IgD-negative memory B cell (primary cell): ENCODE data around the gene TRIM65. TPM values are rescaled to one million over a fixed set of nuclear protein-coding genes. Genes with fewer than 3 reads are reported as not detected.

Source experiments
- H3K27ac Mint-ChIP-seq, 3 donors: one replicate each; pipeline ENCODE4 v1.8.0; 2020 to 2022; ENCODE audit warnings: mild to moderate bottlenecking in 3 of 3, mixed read lengths in 3 of 3, moderate library complexity in 1 of 3
- H3K27me3 Mint-ChIP-seq: one replicate; pipeline ENCODE4 v1.8.0; 2021; ENCODE audit warnings: mixed read lengths
- H3K36me3 Mint-ChIP-seq: one replicate; pipeline ENCODE4 v1.8.0; 2020; ENCODE audit warnings: mild to moderate bottlenecking, mixed read lengths
- H3K4me1 Mint-ChIP-seq, 3 donors: one replicate each; pipeline ENCODE4 v1.8.0; 2020 to 2022; ENCODE audit warnings: mixed read lengths in 3 of 3, mild to moderate bottlenecking in 1 of 3
- H3K4me3 Mint-ChIP-seq, 4 donors: one replicate each; pipeline ENCODE4 v1.8.0; 2020 to 2022; ENCODE audit warnings: mild to moderate bottlenecking in 4 of 4, mixed read lengths in 4 of 4, moderate library complexity in 3 of 4
- H3K9me3 Mint-ChIP-seq, 3 donors: one replicate each; pipeline ENCODE4 v1.8.0; 2020 to 2021; ENCODE audit warnings: mixed read lengths in 3 of 3, mild to moderate bottlenecking in 1 of 3
- polyA plus RNA-seq: library from polyadenylated mRNA; unstranded; fragments of 300-500 nt; fragmentation: Illumina TruSeq; gene quantifications from one replicate; pipeline ENCODE4 v1.2.3, GENCODE V29; 2021

Gene TRIM65, protein sequence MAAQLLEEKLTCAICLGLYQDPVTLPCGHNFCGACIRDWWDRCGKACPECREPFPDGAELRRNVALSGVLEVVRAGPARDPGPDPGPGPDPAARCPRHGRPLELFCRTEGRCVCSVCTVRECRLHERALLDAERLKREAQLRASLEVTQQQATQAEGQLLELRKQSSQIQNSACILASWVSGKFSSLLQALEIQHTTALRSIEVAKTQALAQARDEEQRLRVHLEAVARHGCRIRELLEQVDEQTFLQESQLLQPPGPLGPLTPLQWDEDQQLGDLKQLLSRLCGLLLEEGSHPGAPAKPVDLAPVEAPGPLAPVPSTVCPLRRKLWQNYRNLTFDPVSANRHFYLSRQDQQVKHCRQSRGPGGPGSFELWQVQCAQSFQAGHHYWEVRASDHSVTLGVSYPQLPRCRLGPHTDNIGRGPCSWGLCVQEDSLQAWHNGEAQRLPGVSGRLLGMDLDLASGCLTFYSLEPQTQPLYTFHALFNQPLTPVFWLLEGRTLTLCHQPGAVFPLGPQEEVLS
- 25.0 TPM for polyA plus RNA-seq

- Mint-ChIP-seq H3K4me3 (peak within 1 kb of the TSS; percentile 79 to 92 (median 84)), H3K27me3 (no peaks in the 10 kb centered on the region), H3K9me3 (no peaks in the 10 kb centered on the region), H3K36me3 (no peaks in the 10 kb centered on the region), H3K4me1 (peaks cover 12 to 21% (median 14%) of the 10 kb centered on the region in 3 donors), H3K27ac (peak within 1 kb of the TSS; percentile 73 to 82 (median 76))
These were observed at the start of gene TRIM65 for GRCh38 chr17:75896415-75897159. TSS of gene TRIM65 (minus strand) at chr17:75896951. CDS start at chr17:75896937, 14 bp downstream.

- Mint-ChIP-seq H3K27me3 (no peaks in the 10 kb centered on the region), H3K4me1 (peaks cover 0 to 9% (median 6%) of the 10 kb centered on the region in 3 donors), H3K9me3 (no peaks in the 10 kb centered on the region), H3K4me3 (no peak overlapping the region), H3K36me3 (peaks cover 3% of the 10 kb centered on the region), H3K27ac (no peak overlapping the region)
These were observed 48.5 kb upstream of the TRIM65 start for GRCh38 chr17:75945211-75945610.

DNA sequence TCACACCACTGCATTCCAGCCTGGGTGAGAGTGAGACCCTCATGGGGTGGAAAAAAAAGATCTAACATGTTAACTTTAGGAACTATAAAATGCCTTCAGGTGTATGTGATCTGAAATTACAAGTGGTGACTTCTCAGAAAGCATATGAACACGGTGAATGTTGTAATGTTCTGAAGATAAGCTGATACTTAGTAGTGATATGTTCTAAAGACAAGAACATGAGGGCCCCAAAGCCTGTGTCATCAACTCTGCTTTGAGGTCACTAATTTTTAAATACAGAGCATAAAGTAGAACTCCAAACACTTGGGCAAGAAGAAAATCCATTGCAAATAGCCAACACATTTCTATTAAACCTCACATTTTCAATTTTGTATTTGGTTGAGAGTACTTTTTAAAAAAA is 46.7 kb upstream of the TRIM65 start:
- Mint-ChIP-seq H3K4me1 (peaks cover 0 to 9% (median 6%) of the 10 kb centered on the region in 3 donors), H3K27ac (no peak overlapping the region), H3K9me3 (no peaks in the 10 kb centered on the region), H3K36me3 (no peaks in the 10 kb centered on the region), H3K27me3 (no peaks in the 10 kb centered on the region), H3K4me3 (no peak overlapping the region)

DNA sequence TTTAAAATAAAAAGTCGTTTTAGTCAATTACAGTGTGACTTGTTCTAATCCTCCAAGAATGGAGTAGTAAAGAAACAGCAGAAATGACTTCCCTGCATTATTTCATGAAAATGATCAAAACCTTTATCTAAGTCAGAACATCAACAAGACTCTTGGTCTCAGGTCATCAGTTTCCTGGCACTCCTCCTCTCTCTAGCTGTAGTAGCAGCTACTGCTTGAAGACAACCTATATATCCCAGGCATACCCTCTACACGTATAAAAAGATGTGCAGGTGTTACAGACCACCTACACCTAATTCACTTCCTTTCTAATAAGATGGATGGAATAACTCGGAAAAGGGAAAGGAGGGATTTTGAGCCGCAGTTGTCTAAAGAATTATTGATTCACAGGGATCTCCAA is 45.7 kb upstream of the TRIM65 start:
- H3K4me1 Mint-ChIP-seq, result peaks cover 0 to 9% (median 6%) of the 10 kb centered on the region in 3 donors
- peak overlapping the region in 2 of 4 donors; percentile 24 to 47 for H3K4me3 Mint-ChIP-seq
- H3K27ac Mint-ChIP-seq, result no peak overlapping the region

GRCh38 chr17:75941442-75941819 is 44.7 kb upstream of the TRIM65 start:
- H3K36me3 Mint-ChIP-seq, result no peaks in the 10 kb centered on the region
- H3K4me1 Mint-ChIP-seq, result peaks cover 0 to 9% (median 6%) of the 10 kb centered on the region in 3 donors
- no peaks in the 10 kb centered on the region for H3K27me3 Mint-ChIP-seq
- H3K27ac Mint-ChIP-seq, result peak overlapping the region in 2 of 3 donors; percentile 34 to 67
- peak overlapping the region; percentile 83 to 94 (median 88) for H3K4me3 Mint-ChIP-seq
- no peaks in the 10 kb centered on the region for H3K9me3 Mint-ChIP-seq

More for the DNA sequence above, 45.7 kb upstream of the TRIM65 start:
- H3K27me3 Mint-ChIP-seq, result no peaks in the 10 kb centered on the region
- no peaks in the 10 kb centered on the region for H3K9me3 Mint-ChIP-seq
- H3K36me3 Mint-ChIP-seq, result no peaks in the 10 kb centered on the region

DNA sequence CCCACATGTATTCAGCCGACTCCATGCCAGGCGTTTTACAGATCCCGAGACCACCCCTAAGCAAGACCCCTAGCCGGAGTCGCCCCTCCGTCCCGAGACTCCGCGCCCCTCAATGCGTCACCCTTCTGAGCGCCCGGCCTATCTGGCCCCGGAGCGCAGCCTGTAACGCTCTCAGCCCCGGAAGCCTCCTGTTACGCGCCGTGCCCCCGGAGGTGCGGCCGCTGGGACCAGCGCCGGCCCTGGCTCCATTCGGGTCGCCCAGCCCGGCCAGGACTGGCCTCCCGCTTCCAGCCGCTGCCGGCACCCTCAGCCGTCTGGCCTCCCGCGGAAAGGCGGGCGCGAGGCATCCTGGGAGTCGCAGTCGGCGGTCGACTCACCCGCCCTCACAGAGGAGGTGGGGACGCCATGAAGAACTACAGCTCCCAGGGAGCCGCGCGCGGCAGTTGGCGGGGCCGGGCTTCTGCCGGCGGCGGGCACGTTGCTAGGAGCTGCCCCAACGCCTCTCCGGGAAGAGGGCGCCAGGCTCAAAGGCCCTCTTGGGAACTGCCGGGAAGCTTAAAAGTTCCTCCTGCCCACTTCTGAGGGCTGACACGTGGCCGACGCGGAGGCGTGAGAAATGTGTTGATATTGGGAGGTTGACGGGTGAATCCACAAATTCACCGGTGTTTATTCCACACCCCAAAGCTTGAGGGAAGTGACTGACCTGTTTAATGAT is 44.1 kb upstream of the TRIM65 start, which contains the start of gene FBF1:
FBF1 (minus strand) TSS at position 316 of the 715 bp plus-strand sequence. CDS start 2,893 bp downstream, outside the sequence.
- peak within 1 kb of the TSS; percentile 34 to 74 (median 67) for H3K27ac Mint-ChIP-seq
- peaks cover 0 to 9% (median 6%) of the 10 kb centered on the region in 3 donors for H3K4me1 Mint-ChIP-seq
- no peaks in the 10 kb centered on the region for H3K27me3 Mint-ChIP-seq
- H3K36me3 Mint-ChIP-seq, result no peaks in the 10 kb centered on the region
- H3K4me3 Mint-ChIP-seq, result peak within 1 kb of the TSS; percentile 83 to 94 (median 88)
- H3K9me3 Mint-ChIP-seq, result no peaks in the 10 kb centered on the region

DNA sequence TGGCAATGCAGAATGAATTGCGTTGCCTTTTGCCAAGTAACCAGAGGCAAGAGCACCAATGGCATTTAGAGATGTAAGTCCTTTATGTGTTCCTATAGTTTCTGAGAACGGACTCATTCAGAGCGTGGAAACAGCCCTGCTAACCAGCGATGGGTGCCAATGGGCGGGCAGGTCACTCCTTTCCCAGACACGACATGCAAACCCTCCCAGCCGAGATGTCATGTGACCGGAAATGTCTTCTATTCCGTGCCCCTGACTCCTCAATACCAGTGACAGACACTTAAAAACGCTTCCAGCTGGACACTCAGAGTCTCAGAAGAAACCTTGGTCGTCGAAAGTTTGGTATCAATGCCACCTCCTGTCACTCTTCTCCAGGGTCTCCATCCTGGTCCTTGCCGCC is 40.9 kb upstream of the TRIM65 start:
- Mint-ChIP-seq H3K27me3 (no peaks in the 10 kb centered on the region), H3K9me3 (no peaks in the 10 kb centered on the region), H3K4me1 (peaks cover 0 to 9% (median 6%) of the 10 kb centered on the region in 3 donors), H3K36me3 (no peaks in the 10 kb centered on the region), H3K27ac (no peak overlapping the region), H3K4me3 (no peak overlapping the region)

GRCh38 chr17:75933808-75934207 is 37.1 kb upstream of the TRIM65 start:
- no peak overlapping the region for H3K4me3 Mint-ChIP-seq
- no peaks in the 10 kb centered on the region for H3K36me3 Mint-ChIP-seq
- H3K4me1 Mint-ChIP-seq, result no peaks in the 10 kb centered on the region
- no peaks in the 10 kb centered on the region for H3K9me3 Mint-ChIP-seq
- no peak overlapping the region for H3K27ac Mint-ChIP-seq
- no peaks in the 10 kb centered on the region for H3K27me3 Mint-ChIP-seq

DNA sequence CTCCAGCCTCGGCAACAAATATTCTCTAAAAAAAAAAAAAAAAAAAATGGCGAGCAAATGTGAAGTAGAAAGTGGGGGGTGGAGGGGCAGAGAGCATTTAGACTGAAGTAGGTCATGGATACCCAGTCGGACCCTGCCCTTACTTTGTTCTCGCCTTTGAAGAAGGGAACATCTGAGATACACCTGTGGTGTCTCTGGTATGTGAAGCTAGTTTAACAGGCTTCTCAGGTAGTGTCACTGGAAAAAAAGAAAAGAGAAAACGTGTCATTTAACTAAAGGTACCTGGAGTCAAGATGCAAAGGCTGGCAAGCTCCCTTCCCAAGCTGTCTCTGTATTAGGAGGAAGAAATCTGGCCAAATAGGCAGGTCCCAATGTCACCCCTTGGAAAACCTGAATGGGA is 36.1 kb upstream of the TRIM65 start:
- Mint-ChIP-seq H3K9me3 (no peaks in the 10 kb centered on the region), H3K36me3 (no peaks in the 10 kb centered on the region), H3K4me3 (no peak overlapping the region), H3K27me3 (no peaks in the 10 kb centered on the region), H3K4me1 (no peaks in the 10 kb centered on the region), H3K27ac (no peak overlapping the region)

GRCh38 chr17:75931062-75931461 is 34.3 kb upstream of the TRIM65 start:
- H3K4me3 Mint-ChIP-seq, result no peak overlapping the region
- no peaks in the 10 kb centered on the region for H3K4me1 Mint-ChIP-seq

DNA sequence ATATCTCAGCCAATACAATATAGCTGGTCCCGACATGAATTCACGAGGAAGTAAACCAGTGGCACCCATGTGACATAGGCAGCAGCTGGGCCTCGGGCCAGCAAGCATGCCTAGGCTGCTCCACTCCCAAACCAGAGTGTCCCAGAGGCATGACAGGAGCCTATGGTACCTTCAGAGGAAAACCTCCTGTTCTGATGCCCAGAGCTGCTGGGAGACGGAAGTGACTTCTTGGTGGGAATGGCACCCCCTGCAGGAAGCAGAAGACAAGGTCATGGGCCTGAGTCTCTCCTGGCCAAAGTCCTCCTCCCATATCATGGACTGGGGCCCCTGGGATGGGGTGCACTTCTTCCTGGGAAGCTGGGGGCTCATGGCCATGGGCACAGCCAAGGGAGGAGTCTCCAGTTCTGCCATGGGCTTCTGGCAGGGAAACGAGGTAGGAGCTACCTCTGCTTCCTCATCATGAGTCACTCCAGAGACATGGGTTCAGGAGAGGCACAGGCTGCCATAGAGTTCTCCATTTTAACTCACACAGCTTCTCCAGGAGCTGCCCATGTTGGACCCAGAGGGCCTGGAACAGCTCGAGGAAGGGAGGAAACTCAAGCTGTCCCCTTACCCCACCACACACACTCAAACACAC is 30.7 kb upstream of the TRIM65 start:
- Mint-ChIP-seq H3K27ac (no peak overlapping the region), H3K4me1 (no peaks in the 10 kb centered on the region), H3K4me3 (no peak overlapping the region), H3K9me3 (no peaks in the 10 kb centered on the region), H3K27me3 (no peaks in the 10 kb centered on the region), H3K36me3 (no peaks in the 10 kb centered on the region)

More at GRCh38 chr17:75931062-75931461, 34.3 kb upstream of the TRIM65 start:
- Mint-ChIP-seq H3K27me3 (no peaks in the 10 kb centered on the region), H3K36me3 (no peaks in the 10 kb centered on the region), H3K27ac (no peak overlapping the region), H3K9me3 (no peaks in the 10 kb centered on the region)

DNA sequence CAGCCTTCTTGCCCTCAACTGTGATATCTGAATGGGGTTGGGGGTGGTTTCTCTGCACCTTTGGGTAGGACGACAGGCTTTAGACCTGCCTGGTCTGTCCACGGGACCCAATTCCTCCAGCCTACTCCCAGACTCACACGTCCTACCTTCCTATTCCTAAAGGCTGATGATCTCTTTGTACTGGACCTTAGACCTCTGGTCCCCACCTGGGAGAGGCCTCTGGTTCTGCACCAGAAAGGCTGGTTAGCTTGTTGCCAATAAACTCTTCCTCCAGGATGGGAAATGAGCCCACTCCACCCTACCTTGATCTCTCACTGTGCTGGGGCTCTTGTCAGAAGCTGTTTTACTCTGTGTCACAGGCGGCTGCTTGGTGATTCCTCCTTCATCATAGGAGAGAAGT is 29.7 kb upstream of the TRIM65 start:
- H3K36me3 Mint-ChIP-seq, result no peaks in the 10 kb centered on the region
- H3K27me3 Mint-ChIP-seq, result no peaks in the 10 kb centered on the region
- no peaks in the 10 kb centered on the region for H3K9me3 Mint-ChIP-seq
- no peaks in the 10 kb centered on the region for H3K4me1 Mint-ChIP-seq
- no peak overlapping the region for H3K4me3 Mint-ChIP-seq
- H3K27ac Mint-ChIP-seq, result no peak overlapping the region

DNA sequence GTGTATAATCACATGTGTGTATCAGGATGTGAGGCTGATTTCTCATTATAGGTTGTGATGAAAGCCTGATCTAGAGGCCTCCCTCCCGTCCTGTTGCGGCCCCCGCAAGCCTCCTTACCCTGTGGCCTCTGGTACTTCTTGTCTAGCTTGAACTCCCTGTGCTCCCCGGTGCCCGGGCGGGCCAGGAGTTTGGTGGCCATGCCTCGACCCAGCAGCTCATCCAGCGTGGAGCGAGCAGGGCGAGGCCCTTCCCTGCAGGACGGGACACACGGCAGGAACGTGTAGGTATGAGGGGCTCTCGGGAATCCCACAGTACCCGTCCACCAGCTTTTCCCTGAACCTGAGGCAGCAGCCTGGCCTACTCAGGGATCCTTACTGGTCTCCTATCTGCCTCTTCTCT is 29.2 kb upstream of the TRIM65 start:
- H3K4me1 Mint-ChIP-seq, result no peaks in the 10 kb centered on the region
- H3K36me3 Mint-ChIP-seq, result no peaks in the 10 kb centered on the region
- H3K4me3 Mint-ChIP-seq, result no peak overlapping the region
- H3K9me3 Mint-ChIP-seq, result no peaks in the 10 kb centered on the region
- H3K27ac Mint-ChIP-seq, result peak overlapping the region in 1 of 3 donors; percentile 53
- no peaks in the 10 kb centered on the region for H3K27me3 Mint-ChIP-seq

- H3K4me1 Mint-ChIP-seq, result no peaks in the 10 kb centered on the region
- H3K4me3 Mint-ChIP-seq, result peak overlapping the region in 1 of 4 donors; percentile 54
- no peaks in the 10 kb centered on the region for H3K36me3 Mint-ChIP-seq
- H3K27ac Mint-ChIP-seq, result no peak overlapping the region
- H3K9me3 Mint-ChIP-seq, result no peaks in the 10 kb centered on the region
- no peaks in the 10 kb centered on the region for H3K27me3 Mint-ChIP-seq
These were observed 28.4 kb upstream of the TRIM65 start for GRCh38 chr17:75925103-75925502.
